Esophagus muscularis mucosa (tissue), 3 donors: ENCODE data around the gene KIAA1614.

ENCODE experiments used
- CTCF ChIP-seq, 3 experiments: fragments of 200-600 bp in 2 of 3; fragments of 450-650 bp in 1 of 3; sonication (generic) in 2 of 3; IDR thresholded peaks; one replicate each; pipeline ENCODE4 v1.5.1; 2017 to 2019; ENCODE audit warnings: antibody characterized with exemption in 3 of 3, mild to moderate bottlenecking in 2 of 3, moderate library complexity in 1 of 3
- POLR2A ChIP-seq: fragments of 450-650 bp; IDR thresholded peaks from one replicate; pipeline ENCODE4 v1.6.1; 2017; ENCODE audit warnings: antibody characterized with exemption, moderate library complexity, mild to moderate bottlenecking, low read depth
- POLR2AphosphoS5 ChIP-seq, 2 donors: sonication (generic); formaldehyde crosslinking; IDR thresholded peaks; one replicate each; pipeline ENCODE4 v1.6.1; 2017; ENCODE audit warnings: antibody characterized with exemption in 2 of 2

GRCh38 chr1:180941518-180942275 lies 29.0 kb downstream of the KIAA1614 start:
- TF ChIP-seq CTCF (IDR thresholded peaks at IDR 0.05) (no peak), POLR2AphosphoS5 (IDR thresholded peaks at IDR 0.05) (no peak), POLR2A (no peak)
